ENCODE measurements around the gene MORC4. TPM values are rescaled to one million over a fixed set of nuclear protein-coding genes. Genes with fewer than 3 reads are reported as not detected.

Gene MORC4
- total and polyA plus RNA-seq, 2 of the 4 experiments (the other 2 are of a cell fraction) = 17.5 to 34.2 TPM

DNA sequence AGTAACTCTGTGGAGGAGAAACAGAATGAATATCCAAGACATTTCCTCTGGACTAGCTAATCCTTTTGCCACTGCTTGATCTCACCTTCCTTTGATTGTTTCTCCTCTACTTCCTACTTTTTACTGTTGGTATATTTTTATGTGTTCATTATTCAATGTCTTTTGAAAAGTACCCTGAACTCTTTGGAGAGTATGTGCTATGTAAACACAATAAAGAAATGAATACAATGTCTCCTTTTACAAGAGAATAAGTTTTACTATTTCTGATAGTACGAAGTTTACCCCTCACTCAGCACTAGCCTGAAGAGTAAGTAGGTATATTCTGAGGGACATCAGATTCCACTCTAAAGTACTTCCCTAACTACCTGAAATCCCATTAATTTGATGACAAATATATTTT is 59.9 kb downstream of the MORC4 start:
- no peak for DNase-seq
- H2BK120ac ChIP-seq (ENCODE audit: low read depth, low read length) = no peak overlapping the region

More for the DNA sequence above, 59.9 kb downstream of the MORC4 start:
- intact Hi-C loops (cut with micrococcal nuclease) = no loop called here
- H3K27ac ChIP-seq (ENCODE audit: insufficient read depth, low read length) = no peak overlapping the region
- WGBS, 2 experiments (ENCODE audit: extremely low coverage in 2 of 2, insufficient read length in 1 of 2) = no CpG with 5 or more reads among the region's 1 CpG
- peaks cover 1% of the 10 kb centered on the region; the same call in 1 of the 2 replicates for H3K4me1 ChIP-seq (ENCODE audit: control insufficient read depth, insufficient read depth, low read length)
- no peak overlapping the region for H3K14ac ChIP-seq (replicated peaks; ENCODE audit: low read depth, low read length)
- BruUV-seq (replicated peaks) = no TSS peak
- no peak overlapping the region for H2BK20ac ChIP-seq (ENCODE audit: low read depth, low read length)
- no peaks in the 10 kb centered on the region for H3K9me3 ChIP-seq (ENCODE audit: control insufficient read depth, insufficient read depth, low read length)
- ChIA-PET CTCF (no interaction called here), POLR2A (ENCODE audit: unreplicated experiment) (no interaction called here)
- H2BK5ac ChIP-seq (ENCODE audit: low read depth, low read length, poor library complexity, severe bottlenecking) = no peak overlapping the region
- no peak overlapping the region for H3K56ac ChIP-seq (ENCODE audit: extremely low read depth, insufficient read depth, low read length)
- peaks cover 8% of the 10 kb centered on the region for H3K36me3 ChIP-seq (ENCODE audit: control insufficient read depth, insufficient read depth, low read length)
- H3K4me3 ChIP-seq (ENCODE audit: insufficient read depth, low read depth, low read length) = no peak overlapping the region
- no peak overlapping the region for H3K4me2 ChIP-seq (ENCODE audit: low read depth, low read length)
- H3K79me1 ChIP-seq (ENCODE audit: low read depth in 1 of 2, low read length in 2 of 2) = no peaks in the 10 kb centered on the region
- in situ Hi-C loops (cut with MboI; ENCODE audit: low sequenced_read_pairs) = no loop called here
- no peak overlapping the region for H2AK9ac ChIP-seq (replicated peaks; ENCODE audit: low read depth, low read length, poor library complexity)
- H3K23ac ChIP-seq (ENCODE audit: low read depth, low read length) = no peak overlapping the region
- no peak overlapping the region for H3K18ac ChIP-seq (ENCODE audit: low read depth, low read length)
- no peak overlapping the region for H3K4ac ChIP-seq (ENCODE audit: low read depth, low read length)
- peaks cover 6% of the 10 kb centered on the region; the same call in 1 of the 2 replicates for H3K27me3 ChIP-seq (ENCODE audit: control insufficient read depth, insufficient read depth, low read length)
- no peak overlapping the region for H2AK5ac ChIP-seq (ENCODE audit: low read depth, low read length)
- no peaks in the 10 kb centered on the region; the same call in 1 of the 2 replicates for H4K20me1 ChIP-seq (ENCODE audit: insufficient read depth, low read length)
- H3K9ac ChIP-seq (ENCODE audit: low read depth, low read length) = no peak overlapping the region
- no peak overlapping the region for H4K8ac ChIP-seq (ENCODE audit: low read depth in 2 of 2, low read length in 2 of 2)
- no peak for TF ChIP-seq CEBPB (IDR thresholded peaks at IDR 0.05; ENCODE audit: low read depth, low read length)
- TF ChIP-seq SMC3 (IDR thresholded peaks at IDR 0.05; ENCODE audit: low read depth, low read length) = no peak
- TF ChIP-seq, protein P1, sequence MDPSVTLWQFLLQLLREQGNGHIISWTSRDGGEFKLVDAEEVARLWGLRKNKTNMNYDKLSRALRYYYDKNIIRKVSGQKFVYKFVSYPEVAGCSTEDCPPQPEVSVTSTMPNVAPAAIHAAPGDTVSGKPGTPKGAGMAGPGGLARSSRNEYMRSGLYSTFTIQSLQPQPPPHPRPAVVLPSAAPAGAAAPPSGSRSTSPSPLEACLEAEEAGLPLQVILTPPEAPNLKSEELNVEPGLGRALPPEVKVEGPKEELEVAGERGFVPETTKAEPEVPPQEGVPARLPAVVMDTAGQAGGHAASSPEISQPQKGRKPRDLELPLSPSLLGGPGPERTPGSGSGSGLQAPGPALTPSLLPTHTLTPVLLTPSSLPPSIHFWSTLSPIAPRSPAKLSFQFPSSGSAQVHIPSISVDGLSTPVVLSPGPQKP (IDR thresholded peaks at IDR 0.05; ENCODE audit: borderline replicate concordance, low read depth, low read length) = no peak
- no peak for TF ChIP-seq MXI1 (IDR thresholded peaks at IDR 0.05; ENCODE audit: borderline replicate concordance, low read depth, low read length)
- no peak for TF ChIP-seq NFE2L2 (IDR thresholded peaks at IDR 0.05; ENCODE audit: low read depth, low read length)
- no peak for TF ChIP-seq RCOR1 (IDR thresholded peaks at IDR 0.05; ENCODE audit: insufficient replicate concordance, low read length)
- no peak for TF ChIP-seq CHD1 (IDR thresholded peaks at IDR 0.05; ENCODE audit: low read depth, low read length)
- TF ChIP-seq, protein P2, sequence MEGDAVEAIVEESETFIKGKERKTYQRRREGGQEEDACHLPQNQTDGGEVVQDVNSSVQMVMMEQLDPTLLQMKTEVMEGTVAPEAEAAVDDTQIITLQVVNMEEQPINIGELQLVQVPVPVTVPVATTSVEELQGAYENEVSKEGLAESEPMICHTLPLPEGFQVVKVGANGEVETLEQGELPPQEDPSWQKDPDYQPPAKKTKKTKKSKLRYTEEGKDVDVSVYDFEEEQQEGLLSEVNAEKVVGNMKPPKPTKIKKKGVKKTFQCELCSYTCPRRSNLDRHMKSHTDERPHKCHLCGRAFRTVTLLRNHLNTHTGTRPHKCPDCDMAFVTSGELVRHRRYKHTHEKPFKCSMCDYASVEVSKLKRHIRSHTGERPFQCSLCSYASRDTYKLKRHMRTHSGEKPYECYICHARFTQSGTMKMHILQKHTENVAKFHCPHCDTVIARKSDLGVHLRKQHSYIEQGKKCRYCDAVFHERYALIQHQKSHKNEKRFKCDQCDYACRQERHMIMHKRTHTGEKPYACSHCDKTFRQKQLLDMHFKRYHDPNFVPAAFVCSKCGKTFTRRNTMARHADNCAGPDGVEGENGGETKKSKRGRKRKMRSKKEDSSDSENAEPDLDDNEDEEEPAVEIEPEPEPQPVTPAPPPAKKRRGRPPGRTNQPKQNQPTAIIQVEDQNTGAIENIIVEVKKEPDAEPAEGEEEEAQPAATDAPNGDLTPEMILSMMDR (conservative IDR thresholded peaks at IDR 0.05; ENCODE audit: low read depth, low read length) = no peak
- TF ChIP-seq, protein P3, sequence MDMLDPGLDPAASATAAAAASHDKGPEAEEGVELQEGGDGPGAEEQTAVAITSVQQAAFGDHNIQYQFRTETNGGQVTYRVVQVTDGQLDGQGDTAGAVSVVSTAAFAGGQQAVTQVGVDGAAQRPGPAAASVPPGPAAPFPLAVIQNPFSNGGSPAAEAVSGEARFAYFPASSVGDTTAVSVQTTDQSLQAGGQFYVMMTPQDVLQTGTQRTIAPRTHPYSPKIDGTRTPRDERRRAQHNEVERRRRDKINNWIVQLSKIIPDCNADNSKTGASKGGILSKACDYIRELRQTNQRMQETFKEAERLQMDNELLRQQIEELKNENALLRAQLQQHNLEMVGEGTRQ (IDR thresholded peaks at IDR 0.05; ENCODE audit: low read depth, low read length) = no peak
- no peak for TF ChIP-seq BHLHE40 (IDR thresholded peaks at IDR 0.05; ENCODE audit: low read depth, low read length)
- no peak for TF ChIP-seq RFX5 (IDR thresholded peaks at IDR 0.05; ENCODE audit: low read depth, low read length)
- no peak for ATAC-seq (ENCODE audit: low read depth)
- no peaks in the 10 kb centered on the region for H3K9me1 ChIP-seq (ENCODE audit: insufficient read depth, low read length)
- H4K5ac ChIP-seq (ENCODE audit: low read depth, low read length) = no peak overlapping the region
- H2AFZ ChIP-seq (replicated peaks; ENCODE audit: low read length, poor library complexity) = no peak overlapping the region
- dilution Hi-C loops (cut with HindIII; ENCODE audit: low sequenced_read_pairs, unreplicated experiment) = no loop called here
- no peak overlapping the region for H2BK15ac ChIP-seq (ENCODE audit: low read depth, low read length)
- H4K91ac ChIP-seq (ENCODE audit: insufficient read depth, low read depth, low read length) = no peak overlapping the region
